T-helper 2 cell treated with Interferon-gamma antibody and Interleukin-4, amounts not matched to agents 5 μg/mL and 100 μg/mL, for 36 hours (primary cell): ENCODE measurements around the gene OLA1.

ENCODE experiments used
- DNase-seq: peaks from one replicate; pipeline ENCODE4 v3.0.0; 2021; ENCODE audit warnings: low spot score
- H3K27ac Mint-ChIP-seq: one replicate; pipeline ENCODE4 v1.8.0; 2021; ENCODE audit warnings: mild to moderate bottlenecking, mixed read lengths
- H3K27me3 Mint-ChIP-seq: one replicate; pipeline ENCODE4 v1.8.0; 2021; ENCODE audit warnings: low read depth, mixed read lengths
- H3K36me3 Mint-ChIP-seq: one replicate; pipeline ENCODE4 v1.8.0; 2021; ENCODE audit warnings: low read depth, mixed read lengths
- H3K4me1 Mint-ChIP-seq: one replicate; pipeline ENCODE4 v1.8.0; 2021; ENCODE audit warnings: low read depth, mixed read lengths
- H3K4me3 Mint-ChIP-seq: one replicate; pipeline ENCODE4 v1.8.0; 2022; ENCODE audit warnings: mild to moderate bottlenecking, moderate library complexity, mixed read lengths
- H3K9me3 Mint-ChIP-seq: one replicate; pipeline ENCODE4 v1.8.0; 2021; ENCODE audit warnings: mixed read lengths

The OLA1 gene

DNA sequence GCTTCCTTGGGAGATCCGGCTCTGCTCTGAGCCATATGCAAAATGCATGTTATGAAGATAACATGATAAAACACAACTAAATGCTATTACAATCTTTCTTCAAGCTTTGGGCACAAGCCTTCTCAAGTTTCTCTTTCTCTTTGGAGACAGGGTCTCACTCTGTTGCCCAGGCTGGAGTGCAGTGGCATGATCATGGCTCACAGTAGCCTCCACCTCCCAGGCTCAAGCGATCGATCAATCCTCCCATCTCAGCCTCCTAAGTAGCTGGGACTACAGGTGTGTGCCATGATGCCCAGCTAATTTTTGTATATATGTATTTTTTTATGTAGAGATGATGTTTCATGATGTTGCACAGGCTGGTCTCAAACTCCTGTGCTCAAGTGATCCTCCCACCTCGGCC lies 175.5 kb downstream of the OLA1 start:
- peaks cover 8% of the 10 kb centered on the region for H3K36me3 Mint-ChIP-seq
- H3K4me1 Mint-ChIP-seq: no peaks in the 10 kb centered on the region
- no peaks in the 10 kb centered on the region for H3K9me3 Mint-ChIP-seq
- H3K27me3 Mint-ChIP-seq: no peaks in the 10 kb centered on the region
- H3K27ac Mint-ChIP-seq: no peak overlapping the region
- H3K4me3 Mint-ChIP-seq: no peak overlapping the region
- no peak for DNase-seq

DNA sequence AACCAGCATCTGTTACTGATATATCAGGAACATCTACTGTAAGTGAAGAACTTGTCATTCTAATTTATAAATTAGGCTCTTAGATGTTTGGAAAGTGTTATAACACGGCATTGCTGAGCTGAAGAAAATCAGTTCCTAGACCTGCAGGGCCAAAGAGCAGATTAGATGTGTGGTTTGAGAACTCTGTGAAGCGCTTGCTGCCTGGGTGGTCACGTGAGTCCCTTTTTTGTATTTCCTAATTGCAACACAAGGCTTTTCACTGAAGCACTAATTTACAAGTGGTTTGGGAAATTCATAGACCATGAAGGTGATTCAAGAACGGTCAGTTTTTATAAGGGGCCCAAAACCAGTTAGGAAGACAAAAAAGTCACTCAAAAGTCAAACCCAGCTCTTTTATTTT lies 176.3 kb downstream of the OLA1 start:
- Mint-ChIP-seq H3K27ac (no peak overlapping the region), H3K27me3 (no peaks in the 10 kb centered on the region), H3K4me1 (no peaks in the 10 kb centered on the region), H3K4me3 (no peak overlapping the region), H3K9me3 (no peaks in the 10 kb centered on the region), H3K36me3 (peaks cover 8% of the 10 kb centered on the region)
- no peak for DNase-seq

DNA sequence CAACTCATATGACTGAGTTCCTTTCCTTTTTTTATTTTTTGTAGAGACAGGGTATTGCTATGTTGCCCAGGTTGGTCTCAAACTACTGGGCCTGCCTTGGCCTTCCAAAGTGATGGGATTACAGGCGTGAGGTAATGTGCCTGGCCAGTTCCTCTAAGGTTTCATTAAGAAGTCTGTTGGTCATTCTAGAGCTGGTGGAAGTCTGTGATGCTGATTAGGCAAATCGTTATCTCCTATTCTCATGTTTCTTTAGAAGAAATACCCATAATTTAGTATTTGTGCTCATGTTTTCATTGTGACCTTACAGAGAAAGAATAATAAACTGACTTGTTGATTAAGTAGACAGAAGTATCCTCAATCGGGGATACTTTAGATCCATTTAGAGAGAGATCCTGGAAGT lies 177.0 kb downstream of the OLA1 start:
- Mint-ChIP-seq H3K9me3 (no peaks in the 10 kb centered on the region), H3K27ac (no peak overlapping the region), H3K4me1 (no peaks in the 10 kb centered on the region), H3K4me3 (no peak overlapping the region), H3K27me3 (no peaks in the 10 kb centered on the region), H3K36me3 (peaks cover 8% of the 10 kb centered on the region)
- DNase-seq: no peak

DNA sequence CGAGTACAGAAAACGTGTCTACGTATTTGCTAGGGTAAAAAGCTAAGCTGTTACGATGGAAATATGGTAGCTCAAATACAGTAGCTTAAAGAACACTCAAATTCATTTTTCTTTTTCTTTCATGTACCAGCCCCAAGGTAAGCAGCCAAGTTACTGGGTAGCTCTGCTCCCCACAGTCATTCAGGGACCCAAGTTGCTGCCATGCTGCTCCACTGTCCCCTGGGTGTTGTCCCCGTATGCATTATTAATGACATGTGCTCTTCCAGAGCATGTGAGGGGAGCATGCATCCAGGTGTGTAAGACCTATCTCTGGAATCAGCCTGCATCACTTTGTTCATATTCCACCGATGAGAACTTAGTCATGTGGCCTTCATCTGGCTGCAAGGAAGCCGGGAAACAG lies 178.1 kb downstream of the OLA1 start:
- peaks cover 1% of the 10 kb centered on the region for H3K27me3 Mint-ChIP-seq
- H3K36me3 Mint-ChIP-seq: peaks cover 8% of the 10 kb centered on the region
- H3K4me3 Mint-ChIP-seq: no peak overlapping the region
- no peak overlapping the region for H3K27ac Mint-ChIP-seq
- H3K9me3 Mint-ChIP-seq: no peaks in the 10 kb centered on the region
- DNase-seq: no peak
- H3K4me1 Mint-ChIP-seq: no peaks in the 10 kb centered on the region

DNA sequence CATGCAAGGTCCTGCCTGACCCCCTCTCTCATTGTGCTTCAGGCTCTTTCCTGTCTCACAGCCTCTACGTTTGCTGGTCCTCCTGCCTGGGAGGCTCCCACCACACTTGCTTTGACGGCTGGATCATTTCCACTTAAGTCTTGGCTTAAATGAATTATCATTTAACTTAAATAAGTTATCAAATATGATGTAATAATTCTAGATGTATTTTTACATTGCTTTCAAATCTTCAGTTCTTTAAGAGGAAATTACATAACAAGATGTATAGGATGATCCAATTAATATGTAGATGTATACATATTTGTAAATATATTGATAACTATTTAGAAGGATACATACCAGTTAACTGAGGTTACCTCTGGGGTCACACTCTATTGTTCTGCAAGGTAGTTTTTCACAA lies 180.5 kb downstream of the OLA1 start:
- H3K36me3 Mint-ChIP-seq: no peaks in the 10 kb centered on the region
- H3K27ac Mint-ChIP-seq: no peak overlapping the region
- H3K27me3 Mint-ChIP-seq: peaks cover 7% of the 10 kb centered on the region
- H3K4me1 Mint-ChIP-seq: no peaks in the 10 kb centered on the region
- no peaks in the 10 kb centered on the region for H3K9me3 Mint-ChIP-seq
- no peak for DNase-seq
- no peak overlapping the region for H3K4me3 Mint-ChIP-seq

DNA sequence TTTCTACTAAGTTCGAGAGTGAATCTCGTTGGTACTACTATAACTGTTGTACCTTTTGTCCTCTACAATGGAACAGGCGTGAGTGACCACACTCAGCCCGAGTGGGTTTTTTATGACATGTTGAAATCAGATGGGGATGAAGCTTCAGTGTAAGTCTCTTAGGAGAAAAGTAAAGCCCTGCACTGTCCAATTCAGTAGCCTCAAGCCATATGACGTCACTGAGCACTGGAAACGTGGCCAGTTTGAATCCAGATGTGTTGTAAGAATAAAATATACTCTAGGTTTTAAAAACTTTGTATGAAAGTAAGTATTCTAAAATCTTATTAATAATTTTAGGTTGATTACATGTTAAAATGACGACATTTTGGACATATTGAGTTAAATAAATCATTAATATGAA lies 181.5 kb downstream of the OLA1 start:
- Mint-ChIP-seq H3K36me3 (no peaks in the 10 kb centered on the region), H3K4me3 (no peak overlapping the region), H3K27ac (no peak overlapping the region)

DNA sequence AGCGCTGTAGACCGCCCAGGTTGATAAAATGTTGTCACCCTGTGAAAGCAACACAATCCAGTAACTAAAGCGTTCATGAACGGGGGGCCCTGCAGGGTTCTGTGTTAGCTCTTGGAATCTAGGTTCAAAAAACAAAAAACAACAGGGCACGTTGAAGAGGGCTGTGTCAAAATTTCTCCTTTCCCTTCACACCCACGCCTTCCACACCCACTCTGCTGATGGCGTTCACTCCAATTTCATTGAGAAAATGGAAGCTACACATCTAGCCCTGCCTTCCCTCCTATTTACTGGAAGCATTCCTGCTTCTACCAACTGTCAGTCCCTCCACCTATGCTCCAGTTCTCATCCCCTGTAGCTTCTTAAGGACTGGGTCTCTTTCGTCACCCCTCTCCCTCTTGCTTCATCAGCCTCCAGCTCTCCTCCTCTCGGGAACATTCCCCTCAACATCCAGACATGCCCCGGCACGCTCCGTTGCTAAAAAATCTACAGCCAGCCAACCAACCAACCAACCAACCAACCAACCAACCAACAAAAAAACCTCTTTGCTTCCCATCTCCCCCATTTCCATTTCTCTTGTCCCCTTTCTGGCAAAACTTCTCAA lies 184.7 kb downstream of the OLA1 start:
- Mint-ChIP-seq H3K9me3 (peaks cover 12% of the 10 kb centered on the region), H3K27me3 (peaks cover 10% of the 10 kb centered on the region), H3K27ac (no peak overlapping the region), H3K4me1 (no peaks in the 10 kb centered on the region), H3K4me3 (no peak overlapping the region), H3K36me3 (no peaks in the 10 kb centered on the region)
- DNase-seq: no peak

More for the DNA sequence above, 181.5 kb downstream of the OLA1 start:
- no peaks in the 10 kb centered on the region for H3K9me3 Mint-ChIP-seq
- no peak for DNase-seq
- no peaks in the 10 kb centered on the region for H3K4me1 Mint-ChIP-seq
- H3K27me3 Mint-ChIP-seq: peaks cover 7% of the 10 kb centered on the region

DNA sequence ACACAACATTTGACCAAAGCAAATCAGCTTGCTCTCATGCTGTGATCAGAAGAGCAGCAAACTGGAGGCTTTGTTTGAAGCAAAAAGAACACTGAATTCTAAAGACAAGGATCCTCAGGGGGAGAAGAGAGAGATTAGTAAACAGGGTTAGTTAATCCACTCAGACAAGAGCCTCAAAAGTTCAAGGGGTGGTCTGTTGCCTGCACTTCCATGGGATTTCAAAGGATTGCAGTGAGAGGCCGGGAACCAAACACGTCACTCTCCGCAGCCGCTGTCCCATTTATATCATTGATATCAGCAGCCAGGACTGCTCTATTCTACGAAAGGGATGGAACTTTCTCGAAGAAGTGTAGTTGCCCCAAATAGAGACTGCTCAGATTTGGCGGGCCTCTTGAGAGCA lies 185.4 kb downstream of the OLA1 start:
- Mint-ChIP-seq H3K27me3 (peaks cover 12% of the 10 kb centered on the region), H3K9me3 (peaks cover 17% of the 10 kb centered on the region), H3K27ac (no peak overlapping the region), H3K4me3 (no peak overlapping the region), H3K4me1 (no peaks in the 10 kb centered on the region), H3K36me3 (peaks cover 2% of the 10 kb centered on the region)
- no peak for DNase-seq

DNA sequence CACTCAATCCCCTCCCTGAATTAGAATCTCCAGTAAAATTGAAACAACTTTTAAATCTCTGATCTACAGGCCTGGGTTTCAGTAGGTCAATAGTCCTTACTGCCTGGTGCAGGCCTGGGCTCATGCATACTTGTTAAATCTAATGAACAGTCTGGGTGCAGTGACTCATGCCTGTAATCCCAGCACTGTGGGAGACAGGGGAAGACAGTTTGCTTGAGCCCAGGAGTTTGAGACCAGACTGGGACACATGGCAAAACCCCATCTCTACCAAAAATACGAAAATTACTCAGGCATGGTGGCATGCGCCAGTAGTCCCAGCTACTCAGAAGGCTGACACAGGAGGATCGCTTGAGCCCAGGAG lies 188.5 kb downstream of the OLA1 start:
- peaks cover 2% of the 10 kb centered on the region for H3K36me3 Mint-ChIP-seq
- H3K4me1 Mint-ChIP-seq: no peaks in the 10 kb centered on the region
- H3K27me3 Mint-ChIP-seq: peaks cover 11% of the 10 kb centered on the region
- no peak overlapping the region for H3K27ac Mint-ChIP-seq
- no peak overlapping the region for H3K4me3 Mint-ChIP-seq
- DNase-seq: no peak
- H3K9me3 Mint-ChIP-seq: peaks cover 18% of the 10 kb centered on the region

DNA sequence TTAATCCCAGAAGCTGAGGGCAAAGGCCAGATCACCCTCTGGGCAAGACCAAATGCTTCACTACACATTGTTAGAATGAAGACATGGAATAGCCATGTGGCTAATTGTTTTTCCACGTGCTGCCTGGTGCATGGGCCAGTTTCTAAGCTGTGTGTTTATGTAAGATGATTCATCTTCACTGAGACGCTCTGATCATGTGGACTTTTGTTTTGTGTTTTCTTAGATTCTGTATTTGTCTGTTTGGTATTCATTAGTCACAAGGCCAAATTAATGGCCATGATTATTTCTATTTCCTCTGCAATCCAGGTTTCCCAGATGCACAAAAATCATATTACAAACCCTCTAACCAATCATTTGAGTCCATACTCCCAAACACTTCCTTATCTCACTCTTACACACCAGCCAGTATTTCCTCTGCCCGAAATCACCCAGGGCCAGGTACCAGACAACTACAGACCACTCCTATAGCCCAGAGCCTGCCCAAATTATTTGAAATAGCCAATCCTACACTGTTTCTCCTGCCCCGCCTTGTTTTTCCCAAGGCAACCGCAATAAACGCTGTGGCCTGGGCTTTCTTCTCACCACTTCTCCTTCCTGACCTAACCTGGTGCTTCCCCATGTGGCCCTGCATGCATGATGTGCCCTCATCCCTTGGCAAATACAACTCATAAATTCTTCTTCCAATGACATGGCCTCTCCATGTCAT lies 189.0 kb downstream of the OLA1 start:
- no peak overlapping the region for H3K4me3 Mint-ChIP-seq
- peaks cover 2% of the 10 kb centered on the region for H3K36me3 Mint-ChIP-seq
- H3K27me3 Mint-ChIP-seq: peaks cover 7% of the 10 kb centered on the region
- peaks cover 18% of the 10 kb centered on the region for H3K9me3 Mint-ChIP-seq
- H3K27ac Mint-ChIP-seq: no peak overlapping the region
- no peak for DNase-seq
- H3K4me1 Mint-ChIP-seq: no peaks in the 10 kb centered on the region

DNA sequence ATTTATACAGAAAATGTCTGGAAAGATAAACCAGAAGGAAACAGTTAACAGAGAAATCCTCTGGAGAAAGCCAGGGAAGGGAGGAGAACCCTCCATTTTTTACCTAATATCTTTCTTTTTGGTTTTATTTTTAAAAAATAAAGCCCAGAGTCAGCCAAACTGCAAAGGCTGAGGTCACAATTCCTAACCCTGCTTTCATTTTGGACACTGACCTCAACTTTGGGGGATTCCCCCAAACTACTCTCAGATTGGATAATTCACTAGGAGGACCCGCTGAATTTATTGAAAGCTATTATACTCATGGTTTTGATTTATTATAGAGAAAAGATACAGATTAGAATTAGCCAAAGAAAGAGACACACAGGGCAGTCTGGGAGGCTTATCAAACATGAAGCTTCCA lies 189.9 kb downstream of the OLA1 start:
- Mint-ChIP-seq H3K27me3 (peaks cover 7% of the 10 kb centered on the region), H3K9me3 (peaks cover 18% of the 10 kb centered on the region), H3K4me1 (no peaks in the 10 kb centered on the region), H3K27ac (no peak overlapping the region), H3K4me3 (no peak overlapping the region), H3K36me3 (peaks cover 2% of the 10 kb centered on the region)
- DNase-seq: no peak

DNA sequence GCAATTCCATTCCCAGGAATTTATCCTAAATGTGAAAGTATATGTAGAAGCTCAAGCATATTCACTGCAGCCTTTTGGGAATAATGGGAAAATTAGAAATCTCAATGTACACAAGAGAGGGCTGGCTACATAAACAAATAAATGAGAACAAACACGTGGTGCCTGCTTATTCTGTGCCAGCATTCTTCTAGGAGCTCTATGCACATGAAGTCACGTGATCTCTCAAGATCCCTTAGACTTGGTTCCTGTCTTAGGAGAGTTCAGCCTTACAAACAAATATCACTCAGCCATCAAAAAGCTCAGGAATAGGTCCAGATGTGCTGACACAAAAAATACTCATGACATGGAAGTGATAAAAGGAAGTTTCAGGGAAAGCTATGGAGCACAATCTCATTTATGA lies 190.3 kb downstream of the OLA1 start:
- Mint-ChIP-seq H3K36me3 (peaks cover 2% of the 10 kb centered on the region), H3K27ac (no peak overlapping the region), H3K4me1 (no peaks in the 10 kb centered on the region), H3K27me3 (peaks cover 7% of the 10 kb centered on the region), H3K4me3 (no peak overlapping the region), H3K9me3 (peaks cover 18% of the 10 kb centered on the region)
- DNase-seq: no peak

DNA sequence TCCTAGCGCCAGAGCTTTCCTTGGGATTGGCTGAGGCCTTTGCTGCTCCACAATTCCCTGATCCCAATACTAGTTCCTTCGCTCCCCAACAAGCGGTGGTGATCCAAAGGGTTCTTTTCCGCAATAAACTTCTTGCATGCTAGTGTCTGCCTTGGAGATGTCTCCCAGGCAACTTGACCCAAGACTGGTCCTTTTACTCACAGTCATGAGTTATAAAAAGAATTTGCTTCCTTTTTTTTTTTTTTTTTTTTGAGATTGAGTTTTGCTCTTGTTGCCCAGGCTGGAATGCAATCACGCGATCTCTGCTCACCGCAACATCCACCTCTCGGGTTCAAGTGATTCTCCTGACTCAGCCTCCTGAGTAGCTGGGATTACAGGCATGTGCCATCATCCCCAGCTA lies 193.4 kb downstream of the OLA1 start:
- Mint-ChIP-seq H3K27me3 (peaks cover 4% of the 10 kb centered on the region), H3K27ac (no peak overlapping the region), H3K4me1 (no peaks in the 10 kb centered on the region), H3K9me3 (peaks cover 18% of the 10 kb centered on the region), H3K36me3 (peaks cover 2% of the 10 kb centered on the region), H3K4me3 (no peak overlapping the region)
- DNase-seq: no peak

DNA sequence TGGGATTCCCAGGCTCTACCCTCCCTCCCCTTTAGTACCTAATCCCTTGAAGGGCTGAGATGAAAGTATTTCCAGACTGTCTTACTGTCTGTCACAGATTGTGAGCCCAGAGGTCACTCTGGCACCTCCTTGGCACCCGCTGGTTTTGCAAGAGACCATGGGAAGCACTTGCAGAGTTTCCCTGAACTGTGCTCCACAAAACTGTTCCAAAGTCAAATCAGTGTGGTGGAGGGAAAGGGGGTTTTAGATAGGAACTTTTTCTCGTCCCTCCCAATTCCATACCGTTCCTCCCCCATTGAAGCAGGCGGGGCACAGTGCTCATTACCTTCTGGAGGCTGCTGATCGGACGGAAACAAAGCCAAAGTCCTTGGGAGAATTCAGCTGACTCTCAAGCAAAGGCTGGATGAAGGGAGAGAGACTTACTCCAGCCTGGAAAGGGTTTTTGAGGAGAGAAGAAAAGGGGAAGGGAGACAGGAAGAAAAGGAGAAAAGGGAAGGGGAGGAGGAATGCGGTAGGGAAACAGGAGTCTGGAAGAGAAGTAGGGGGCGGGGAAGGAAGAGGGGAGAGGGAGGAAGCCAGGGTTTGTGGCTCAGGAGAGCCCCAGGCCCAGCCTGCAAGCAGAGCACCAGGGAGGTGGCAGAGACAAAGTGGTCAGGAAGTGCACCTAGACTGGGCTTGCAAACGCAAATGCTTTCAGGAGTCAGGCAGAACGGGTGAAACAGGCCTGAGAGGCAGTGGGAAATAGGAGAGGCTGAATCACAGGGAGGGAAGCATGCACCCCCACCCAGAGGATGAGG lies 194.8 kb downstream of the OLA1 start:
- Mint-ChIP-seq H3K36me3 (peaks cover 2% of the 10 kb centered on the region), H3K27me3 (peaks cover 8% of the 10 kb centered on the region), H3K4me3 (no peak overlapping the region), H3K9me3 (peaks cover 5% of the 10 kb centered on the region), H3K27ac (no peak overlapping the region), H3K4me1 (no peaks in the 10 kb centered on the region)
- no peak for DNase-seq
